ENCODE data around the gene AUTS2. TPM values are rescaled to one million over a fixed set of nuclear protein-coding genes. Genes with fewer than 3 reads are reported as not detected.

AUTS2 gene
- total and polyA plus RNA-seq, 10 donors, result 6.1 to 54.8 (median 29.1) TPM

DNA sequence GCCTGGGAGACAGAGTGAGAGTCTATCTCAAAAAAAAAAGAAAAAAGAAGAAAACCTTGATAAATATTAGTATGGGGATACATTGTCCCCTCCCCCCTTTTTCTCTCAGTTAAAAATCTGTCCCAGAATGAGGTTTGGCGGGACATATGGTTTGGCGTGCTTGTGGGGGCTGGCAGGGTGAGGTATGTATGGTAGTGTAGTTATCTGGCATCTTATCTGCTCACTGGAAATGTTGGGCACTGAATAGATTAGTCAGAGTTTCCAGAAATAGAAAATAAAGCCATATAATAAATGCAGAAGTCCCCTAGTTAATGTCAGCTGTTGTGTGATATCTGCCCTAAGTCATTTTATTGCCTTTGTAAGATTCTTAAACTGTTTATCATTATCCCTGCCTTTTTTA, 1136.1 kb downstream of the AUTS2 start:
- intact Hi-C loops (cut with DNase I; ENCODE audit: low total_unique reads), result no loop called here
- H3K27ac ChIP-seq, result no peak overlapping the region
- DNase-seq, result no peak
- H3K4me3 ChIP-seq, result no peak overlapping the region
- H3K27me3 ChIP-seq (replicated peaks in 1 of 7), result no peaks in the 10 kb centered on the region
- peaks cover 0 to 16% (median 7%) of the 10 kb centered on the region in 6 donors for H3K4me1 ChIP-seq
- TF ChIP-seq, protein P1, sequence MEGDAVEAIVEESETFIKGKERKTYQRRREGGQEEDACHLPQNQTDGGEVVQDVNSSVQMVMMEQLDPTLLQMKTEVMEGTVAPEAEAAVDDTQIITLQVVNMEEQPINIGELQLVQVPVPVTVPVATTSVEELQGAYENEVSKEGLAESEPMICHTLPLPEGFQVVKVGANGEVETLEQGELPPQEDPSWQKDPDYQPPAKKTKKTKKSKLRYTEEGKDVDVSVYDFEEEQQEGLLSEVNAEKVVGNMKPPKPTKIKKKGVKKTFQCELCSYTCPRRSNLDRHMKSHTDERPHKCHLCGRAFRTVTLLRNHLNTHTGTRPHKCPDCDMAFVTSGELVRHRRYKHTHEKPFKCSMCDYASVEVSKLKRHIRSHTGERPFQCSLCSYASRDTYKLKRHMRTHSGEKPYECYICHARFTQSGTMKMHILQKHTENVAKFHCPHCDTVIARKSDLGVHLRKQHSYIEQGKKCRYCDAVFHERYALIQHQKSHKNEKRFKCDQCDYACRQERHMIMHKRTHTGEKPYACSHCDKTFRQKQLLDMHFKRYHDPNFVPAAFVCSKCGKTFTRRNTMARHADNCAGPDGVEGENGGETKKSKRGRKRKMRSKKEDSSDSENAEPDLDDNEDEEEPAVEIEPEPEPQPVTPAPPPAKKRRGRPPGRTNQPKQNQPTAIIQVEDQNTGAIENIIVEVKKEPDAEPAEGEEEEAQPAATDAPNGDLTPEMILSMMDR (IDR thresholded peaks at IDR 0.05 in 8 of 11, conservative IDR thresholded peaks at IDR 0.05 in 3 of 11), result no peak
- no peak for TF ChIP-seq POLR2A (IDR thresholded peaks at IDR 0.05)
- TF ChIP-seq POLR2AphosphoS5 (IDR thresholded peaks at IDR 0.05), result no peak
- peaks cover 0 to 6% (median 0%) of the 10 kb centered on the region in 6 donors for H3K36me3 ChIP-seq
- peaks cover 0 to 7% (median 6%) of the 10 kb centered on the region in 8 donors for H3K9me3 ChIP-seq
- WGBS, 5 donors, result 73 to 87% (median 82%) methylated on average over 2 of the region's 2 CpGs

DNA sequence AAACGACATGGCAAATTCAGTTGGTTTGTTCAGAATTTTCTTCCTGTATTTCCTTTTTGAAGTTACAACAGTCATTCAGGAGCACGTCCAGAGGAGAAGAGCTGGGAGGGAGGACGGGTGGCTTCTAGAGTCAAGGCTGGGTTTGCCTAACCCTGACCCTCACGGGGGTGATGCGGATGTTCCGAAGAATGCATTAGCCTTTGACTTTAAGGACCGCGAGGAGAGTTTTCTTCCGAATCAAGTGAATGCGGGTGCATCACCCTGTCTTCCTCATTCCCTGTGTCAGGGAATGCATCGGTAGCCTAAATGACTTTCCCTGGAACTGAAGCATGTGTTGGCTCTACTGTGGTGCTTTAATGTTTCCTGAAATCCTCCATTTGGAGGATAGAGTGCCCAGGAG, 1137.0 kb downstream of the AUTS2 start:
- peaks cover 0 to 16% (median 7%) of the 10 kb centered on the region in 6 donors for H3K4me1 ChIP-seq
- no peak for TF ChIP-seq POLR2AphosphoS5 (IDR thresholded peaks at IDR 0.05)
- TF ChIP-seq, protein P1 (IDR thresholded peaks at IDR 0.05 in 8 of 11, conservative IDR thresholded peaks at IDR 0.05 in 3 of 11), result no peak
- TF ChIP-seq POLR2A (IDR thresholded peaks at IDR 0.05), result no peak
- no peak overlapping the region for H3K27ac ChIP-seq
- H3K4me3 ChIP-seq, result no peak overlapping the region
- no peaks in the 10 kb centered on the region for H3K27me3 ChIP-seq (replicated peaks in 1 of 7)
- H3K9me3 ChIP-seq, result peaks cover 0 to 6% (median 3%) of the 10 kb centered on the region in 8 donors
- peaks cover 0 to 6% (median 0%) of the 10 kb centered on the region in 6 donors for H3K36me3 ChIP-seq
- intact Hi-C loops (cut with DNase I; ENCODE audit: low total_unique reads), result no loop called here
- DNase-seq, result no peak
- 78 to 91% (median 89%) methylated on average over 11 of the region's 11 CpGs for WGBS, 5 donors

DNA sequence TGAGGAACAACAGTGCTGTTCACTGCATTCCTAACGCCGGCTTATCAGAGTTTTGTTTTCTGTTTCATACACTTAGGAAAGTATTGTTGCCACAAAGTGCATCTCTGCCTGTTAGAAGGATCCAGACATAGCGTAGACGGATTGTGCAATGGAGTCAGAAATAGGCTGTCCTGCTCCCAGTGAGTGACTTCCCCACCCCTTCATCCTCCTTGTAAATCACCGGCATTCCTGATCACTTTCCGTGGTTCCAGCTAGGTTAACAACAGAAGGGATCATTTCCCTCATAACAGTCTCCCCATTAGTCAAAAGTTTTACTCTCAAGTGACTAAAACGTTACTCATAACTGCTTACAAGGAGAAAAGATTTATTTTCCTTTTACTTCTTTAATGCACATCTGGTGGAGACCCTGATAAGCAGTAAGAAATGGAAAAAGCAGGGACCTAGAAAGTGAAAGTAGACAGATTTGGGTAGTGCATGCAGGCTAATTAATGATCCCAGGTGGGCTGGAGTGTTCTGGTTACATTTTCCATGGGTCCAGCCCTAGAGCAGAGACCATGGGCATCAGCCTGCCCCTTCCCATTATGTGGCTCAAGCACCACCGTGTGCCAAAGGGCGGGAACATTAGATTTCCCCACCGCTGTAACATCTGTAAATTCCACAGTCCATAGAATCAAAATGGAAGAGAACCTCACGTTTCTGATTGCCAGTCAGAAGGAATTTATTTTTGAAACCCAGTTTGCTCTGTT, 1138.6 kb downstream of the AUTS2 start:
- DNase-seq, result no peak
- 41 to 55% (median 49%) methylated on average over 11 of the region's 11 CpGs for WGBS, 5 donors

More for the DNA sequence above, 1138.6 kb downstream of the AUTS2 start:
- Histone ChIP-seq H3K36me3 (peaks cover 0 to 6% (median 0%) of the 10 kb centered on the region in 6 donors), H3K4me3 (no peak overlapping the region), H3K4me1 (peaks cover 0 to 16% (median 7%) of the 10 kb centered on the region in 6 donors), H3K27me3 (replicated peaks in 1 of 7) (no peaks in the 10 kb centered on the region), H3K27ac (no peak overlapping the region), H3K9me3 (no peaks in the 10 kb centered on the region)
- TF ChIP-seq POLR2A (IDR thresholded peaks at IDR 0.05) (no peak), POLR2AphosphoS5 (IDR thresholded peaks at IDR 0.05) (no peak)
- TF ChIP-seq, protein P1 (IDR thresholded peaks at IDR 0.05 in 8 of 11, conservative IDR thresholded peaks at IDR 0.05 in 3 of 11), result no peak
- intact Hi-C loops (cut with DNase I; ENCODE audit: low total_unique reads), result no loop called here

All from spleen (tissue), 11 donors.